H54 (cell line): ENCODE data around the gene AP2A1.

Experiments
- DNase-seq: peaks from one replicate; pipeline ENCODE4 v3.0.0; 2011; ENCODE audit warnings: low spot score, mixed read lengths; ENCODE audit not compliant: insufficient read length
- FAIRE-seq: peaks from 3 replicates; lab custom pipeline; 2011; peaks lifted over from hg19 to GRCh38; lab: Jason Lieb, UNC
- POLR2A ChIP-seq: IDR thresholded peaks from 2 replicates; pipeline ENCODE4 v1.6.1; 2011; ENCODE audit warnings: low read depth, mild to moderate bottlenecking, low read length

The AP2A1 gene

DNA sequence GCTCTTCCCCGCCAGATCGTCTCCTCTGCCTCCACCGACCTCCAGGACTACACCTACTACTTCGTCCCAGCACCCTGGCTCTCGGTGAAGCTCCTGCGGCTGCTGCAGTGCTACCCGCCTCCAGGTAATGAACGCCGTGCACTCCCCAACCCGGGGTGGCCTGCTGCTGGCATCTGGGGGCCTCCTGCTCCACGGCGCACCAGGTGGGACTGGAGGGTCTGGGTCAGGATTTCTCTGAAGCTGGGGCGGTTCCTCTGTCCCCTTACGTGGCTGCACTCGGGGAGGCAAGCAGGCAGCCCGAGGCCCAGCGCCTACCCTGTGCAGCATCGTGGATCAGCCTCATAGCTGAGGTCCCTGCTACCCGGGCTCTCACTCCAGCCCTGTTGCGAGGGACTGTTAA lies 28.8 kb downstream of the AP2A1 start:
- FAIRE-seq (no peak), DNase-seq (no peak)
- TF ChIP-seq POLR2A: no peak

DNA sequence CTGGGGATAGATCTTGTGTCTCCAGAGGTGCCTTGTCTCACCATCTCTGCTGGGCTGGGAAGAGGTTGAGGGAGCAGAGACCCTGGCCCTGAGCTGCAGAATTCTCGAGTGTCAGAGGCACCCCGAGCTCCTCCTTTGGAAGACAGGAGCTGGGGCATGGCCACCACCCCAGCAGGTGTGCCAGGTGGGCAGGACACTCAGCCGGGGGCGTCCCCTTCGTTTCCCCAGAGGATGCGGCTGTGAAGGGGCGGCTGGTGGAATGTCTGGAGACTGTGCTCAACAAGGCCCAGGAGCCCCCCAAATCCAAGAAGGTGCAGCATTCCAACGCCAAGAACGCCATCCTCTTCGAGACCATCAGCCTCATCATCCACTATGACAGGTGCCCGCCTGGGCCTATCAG lies 31.8 kb downstream of the AP2A1 start:
- TF ChIP-seq POLR2A: no peak
- FAIRE-seq: no peak
- DNase-seq: no peak

DNA sequence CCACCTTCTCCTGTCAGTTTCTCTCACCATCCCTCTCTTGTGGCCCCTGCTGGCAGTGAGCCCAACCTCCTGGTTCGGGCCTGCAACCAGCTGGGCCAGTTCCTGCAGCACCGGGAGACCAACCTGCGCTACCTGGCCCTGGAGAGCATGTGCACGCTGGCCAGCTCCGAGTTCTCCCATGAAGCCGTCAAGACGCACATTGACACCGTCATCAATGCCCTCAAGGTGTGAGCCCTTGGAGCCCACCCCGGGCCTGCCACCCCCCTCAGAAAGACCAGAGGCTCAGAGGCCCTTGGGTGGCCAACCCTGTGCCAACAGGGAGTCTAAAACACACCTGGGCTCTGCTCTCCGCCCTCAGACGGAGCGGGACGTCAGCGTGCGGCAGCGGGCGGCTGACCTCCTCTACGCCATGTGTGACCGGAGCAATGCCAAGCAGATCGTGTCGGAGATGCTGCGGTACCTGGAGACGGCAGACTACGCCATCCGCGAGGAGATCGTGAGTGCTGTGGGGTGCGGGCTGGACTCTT lies 32.5 kb downstream of the AP2A1 start:
- DNase-seq (no peak), FAIRE-seq (no peak)
- no peak for TF ChIP-seq POLR2A

DNA sequence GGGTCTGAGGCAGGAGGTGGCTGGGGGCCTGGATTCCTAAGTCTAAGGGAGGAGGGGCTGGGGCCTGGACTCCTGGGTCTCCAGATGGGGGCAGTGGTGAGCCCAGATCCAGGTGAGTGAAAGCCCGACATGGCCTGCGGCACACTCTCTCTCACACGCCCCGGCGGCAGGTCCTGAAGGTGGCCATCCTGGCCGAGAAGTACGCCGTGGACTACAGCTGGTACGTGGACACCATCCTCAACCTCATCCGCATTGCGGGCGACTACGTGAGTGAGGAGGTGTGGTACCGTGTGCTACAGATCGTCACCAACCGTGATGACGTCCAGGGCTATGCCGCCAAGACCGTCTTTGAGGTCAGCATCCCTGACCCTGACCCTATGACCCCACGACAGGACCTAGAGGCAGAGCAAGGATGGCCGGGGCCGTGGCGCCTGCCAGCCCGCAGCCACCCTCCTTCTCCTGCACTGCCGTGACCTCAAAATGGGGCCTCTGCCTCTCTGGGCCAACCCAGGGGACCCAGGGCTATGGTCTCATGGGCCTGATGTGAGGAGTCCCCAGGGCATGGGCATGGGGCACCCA lies 33.1 kb downstream of the AP2A1 start:
- TF ChIP-seq POLR2A: no peak
- no peak for FAIRE-seq

DNA sequence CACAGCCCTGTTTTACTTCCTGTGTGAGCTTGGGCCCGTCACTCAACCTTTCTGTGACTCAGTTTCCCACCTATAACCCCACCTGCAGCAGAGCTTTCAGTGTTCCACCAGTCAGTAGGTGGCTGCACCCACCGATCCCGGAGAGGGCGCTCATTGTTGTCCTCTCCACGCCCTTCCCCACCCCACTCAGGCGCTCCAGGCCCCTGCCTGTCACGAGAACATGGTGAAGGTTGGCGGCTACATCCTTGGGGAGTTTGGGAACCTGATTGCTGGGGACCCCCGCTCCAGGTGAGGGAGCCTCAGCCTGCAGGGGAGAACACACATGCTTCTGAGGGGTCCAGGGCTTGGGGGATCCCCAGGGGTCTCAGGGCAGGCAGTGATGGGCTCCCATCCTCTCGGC lies 34.0 kb downstream of the AP2A1 start:
- TF ChIP-seq POLR2A: no peak
- FAIRE-seq (no peak), DNase-seq (no peak)

More for the DNA sequence above, 33.1 kb downstream of the AP2A1 start:
- DNase-seq: no peak

DNA sequence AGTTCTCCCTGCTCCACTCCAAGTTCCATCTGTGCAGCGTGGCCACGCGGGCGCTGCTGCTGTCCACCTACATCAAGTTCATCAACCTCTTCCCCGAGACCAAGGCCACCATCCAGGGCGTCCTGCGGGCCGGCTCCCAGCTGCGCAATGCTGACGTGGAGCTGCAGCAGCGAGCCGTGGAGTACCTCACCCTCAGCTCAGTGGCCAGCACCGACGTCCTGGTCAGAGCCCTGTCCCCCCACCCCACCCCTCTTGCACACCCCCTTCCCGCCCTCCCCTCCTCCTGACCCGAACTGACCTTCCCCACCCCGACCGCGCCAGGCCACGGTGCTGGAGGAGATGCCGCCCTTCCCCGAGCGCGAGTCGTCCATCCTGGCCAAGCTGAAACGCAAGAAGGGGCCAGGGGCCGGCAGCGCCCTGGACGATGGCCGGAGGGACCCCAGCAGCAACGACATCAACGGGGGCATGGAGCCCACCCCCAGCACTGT lies 34.6 kb downstream of the AP2A1 start:
- no peak for FAIRE-seq
- no peak for TF ChIP-seq POLR2A

DNA sequence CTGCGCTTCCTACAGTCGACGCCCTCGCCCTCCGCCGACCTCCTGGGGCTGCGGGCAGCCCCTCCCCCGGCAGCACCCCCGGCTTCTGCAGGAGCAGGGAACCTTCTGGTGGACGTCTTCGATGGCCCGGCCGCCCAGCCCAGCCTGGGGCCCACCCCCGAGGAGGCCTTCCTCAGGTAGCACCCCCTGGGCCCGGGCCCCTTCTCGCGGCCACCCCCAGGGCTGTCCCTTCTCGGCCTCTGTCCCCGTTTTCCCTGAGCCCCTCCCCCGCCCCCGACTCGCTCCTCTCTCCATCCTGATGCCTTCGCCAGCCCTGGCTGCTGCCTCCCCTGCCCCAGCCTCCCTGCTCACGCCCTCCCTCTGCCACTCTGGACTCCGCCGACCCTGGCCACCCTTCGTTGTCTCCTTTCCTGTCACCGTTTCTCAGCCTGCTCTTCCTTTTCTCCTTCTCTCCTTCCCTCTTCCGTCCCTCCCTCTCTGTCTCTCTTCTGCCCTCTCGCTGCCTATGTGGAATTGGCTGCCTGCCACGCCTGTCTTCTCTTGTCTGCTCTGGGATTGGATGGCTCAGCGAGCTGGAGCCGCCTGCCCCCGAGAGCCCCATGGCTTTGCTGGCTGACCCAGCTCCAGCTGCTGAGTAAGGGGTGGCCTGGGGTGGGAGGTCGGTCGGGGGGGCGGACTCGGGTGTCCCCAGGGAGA lies 35.3 kb downstream of the AP2A1 start:
- DNase-seq: no peak

More for the DNA sequence above, 34.6 kb downstream of the AP2A1 start:
- DNase-seq: no peak

DNA sequence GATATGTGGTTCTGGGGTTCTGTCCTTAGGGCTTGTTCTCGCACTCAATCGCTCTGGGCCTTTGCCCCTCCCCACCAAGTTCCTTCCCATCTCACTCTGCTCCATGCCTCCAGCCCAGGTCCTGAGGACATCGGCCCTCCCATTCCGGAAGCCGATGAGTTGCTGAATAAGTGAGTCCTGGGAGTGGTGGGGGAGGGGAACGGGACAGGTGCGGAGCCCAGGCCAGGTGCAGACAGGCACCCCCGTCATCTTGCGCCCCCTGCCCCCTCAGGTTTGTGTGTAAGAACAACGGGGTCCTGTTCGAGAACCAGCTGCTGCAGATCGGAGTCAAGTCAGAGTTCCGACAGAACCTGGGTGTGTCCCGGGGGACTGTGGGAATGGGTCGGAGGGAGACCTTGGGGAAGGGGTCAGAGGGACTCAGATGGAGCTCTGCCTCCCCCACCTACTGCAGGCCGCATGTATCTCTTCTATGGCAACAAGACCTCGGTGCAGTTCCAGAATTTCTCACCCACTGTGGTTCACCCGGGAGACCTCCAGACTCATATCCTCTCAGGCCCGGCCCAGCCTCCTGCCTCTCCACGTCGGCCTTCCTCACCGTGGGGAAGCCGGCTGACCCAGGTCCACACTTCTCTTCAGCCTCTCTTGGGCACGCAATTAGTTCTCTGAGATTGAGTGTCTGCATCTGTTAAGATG lies 36.2 kb downstream of the AP2A1 start:
- DNase-seq (no peak), FAIRE-seq (no peak)
- no peak for TF ChIP-seq POLR2A

More for the DNA sequence above, 35.3 kb downstream of the AP2A1 start:
- no peak for FAIRE-seq
- TF ChIP-seq POLR2A: no peak

DNA sequence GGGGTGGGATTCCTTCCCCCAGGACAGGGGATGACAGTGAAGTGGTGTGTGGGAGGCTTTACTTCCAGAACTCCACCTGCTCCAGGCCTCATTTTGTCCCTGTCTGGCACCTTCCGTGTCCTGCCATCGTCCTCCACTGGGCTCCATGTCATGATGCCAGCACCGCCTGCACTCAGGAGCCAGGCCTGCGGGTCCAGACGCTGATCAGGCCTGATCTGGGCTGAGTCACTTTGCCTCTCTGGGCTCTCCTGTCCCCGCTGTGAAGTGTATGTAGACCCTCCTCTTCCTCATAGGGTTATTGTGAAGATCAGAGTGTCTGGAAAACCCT lies 36.7 kb downstream of the AP2A1 start:
- DNase-seq (no peak), FAIRE-seq (no peak)
- no peak for TF ChIP-seq POLR2A

DNA sequence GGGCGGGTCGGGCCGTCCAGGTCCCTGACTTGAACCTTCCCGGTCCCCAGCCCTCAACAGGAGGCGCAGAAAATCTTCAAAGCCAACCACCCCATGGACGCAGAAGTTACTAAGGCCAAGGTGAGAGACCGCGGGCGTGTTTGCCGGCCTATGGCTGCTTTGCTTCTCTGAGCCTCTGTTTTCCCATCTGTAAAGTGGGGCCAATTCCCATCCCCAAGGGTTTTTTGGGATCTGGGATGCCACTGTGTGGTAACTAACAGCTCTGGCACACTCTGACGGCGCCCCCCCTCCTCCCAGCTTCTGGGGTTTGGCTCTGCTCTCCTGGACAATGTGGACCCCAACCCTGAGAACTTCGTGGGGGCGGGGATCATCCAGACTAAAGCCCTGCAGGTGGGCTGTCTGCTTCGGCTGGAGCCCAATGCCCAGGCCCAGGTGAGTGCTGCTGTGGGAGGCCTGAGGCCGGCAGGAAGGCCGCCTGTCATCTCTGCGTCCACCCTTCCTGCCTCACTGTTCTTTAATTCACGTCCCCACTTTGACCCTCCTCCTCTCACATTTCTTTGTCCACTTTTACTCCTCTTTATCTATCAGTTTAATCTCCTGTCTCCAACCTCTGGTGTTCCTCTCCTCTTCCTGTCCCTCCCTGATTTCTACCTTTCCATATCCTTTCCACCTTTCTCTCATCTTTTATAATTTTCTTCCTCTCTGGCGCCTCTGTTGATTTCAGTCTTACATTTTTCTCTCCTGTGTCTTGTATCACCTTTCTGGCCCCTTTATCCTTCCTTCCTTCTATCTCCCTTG lies 39.2 kb downstream of the AP2A1 start:
- FAIRE-seq (no peak), DNase-seq (no peak)
- TF ChIP-seq POLR2A: no peak

DNA sequence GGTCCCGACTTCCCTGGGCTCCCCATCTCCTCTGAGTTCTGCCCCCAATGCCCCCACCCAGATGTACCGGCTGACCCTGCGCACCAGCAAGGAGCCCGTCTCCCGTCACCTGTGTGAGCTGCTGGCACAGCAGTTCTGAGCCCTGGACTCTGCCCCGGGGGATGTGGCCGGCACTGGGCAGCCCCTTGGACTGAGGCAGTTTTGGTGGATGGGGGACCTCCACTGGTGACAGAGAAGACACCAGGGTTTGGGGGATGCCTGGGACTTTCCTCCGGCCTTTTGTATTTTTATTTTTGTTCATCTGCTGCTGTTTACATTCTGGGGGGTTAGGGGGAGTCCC lies 39.8 kb downstream of the AP2A1 start:
- FAIRE-seq (no peak), DNase-seq (no peak)
- no peak for TF ChIP-seq POLR2A

DNA sequence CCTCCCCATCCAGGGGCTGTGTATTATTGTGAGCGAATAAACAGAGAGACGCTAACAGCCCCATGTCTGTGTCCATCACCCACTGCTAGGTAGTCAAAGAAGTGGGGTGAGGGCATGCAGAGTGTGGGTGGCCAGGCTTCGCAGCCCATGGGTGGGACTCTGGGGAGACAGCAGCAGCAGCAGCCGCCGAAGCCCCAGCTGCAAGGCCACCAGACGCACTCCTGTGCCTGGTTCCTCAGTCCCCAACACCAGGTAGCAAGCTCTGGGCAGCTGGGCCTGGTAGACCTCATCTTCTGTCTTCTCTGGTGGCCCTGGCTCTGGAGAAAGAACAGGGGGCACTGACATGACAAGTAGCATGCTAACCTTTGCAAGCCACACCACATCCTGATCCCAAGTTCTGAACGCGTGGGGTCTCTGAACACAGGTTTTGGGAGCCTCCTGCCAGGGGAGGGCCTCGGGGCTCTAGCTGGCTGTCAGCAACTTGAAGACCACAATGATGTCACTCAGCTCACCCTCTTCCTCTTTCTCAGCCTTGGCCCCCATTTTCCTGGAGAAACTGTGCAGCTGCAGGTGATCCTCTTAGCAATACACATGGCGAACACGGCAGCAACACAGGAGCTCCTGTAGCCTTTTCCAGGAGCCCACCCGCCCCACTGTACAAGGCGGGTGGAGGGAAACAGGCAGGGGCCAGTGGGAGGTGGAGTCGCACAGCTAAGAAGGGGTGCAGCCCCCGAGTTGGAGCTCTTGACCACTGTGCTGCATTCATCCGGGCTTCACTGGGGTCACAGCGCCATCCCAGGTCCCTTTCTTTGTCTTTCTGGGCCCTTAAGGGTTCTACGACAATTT lies 40.5 kb downstream of the AP2A1 start:
- FAIRE-seq (no peak), DNase-seq (no peak)
- TF ChIP-seq POLR2A: no peak
